NT2/D1 (cell line): ENCODE results near the gene MEA1.

ENCODE experiments used
- SUZ12 ChIP-seq: IDR thresholded peaks from 2 replicates; pipeline ENCODE4 v1.6.1; 2011; ENCODE audit not compliant: insufficient read length, insufficient read depth; ENCODE audit errors: extremely low read depth
- YY1 ChIP-seq: IDR thresholded peaks from 2 replicates; pipeline ENCODE4 v1.6.1; 2011; ENCODE audit not compliant: insufficient read length, insufficient read depth

DNA sequence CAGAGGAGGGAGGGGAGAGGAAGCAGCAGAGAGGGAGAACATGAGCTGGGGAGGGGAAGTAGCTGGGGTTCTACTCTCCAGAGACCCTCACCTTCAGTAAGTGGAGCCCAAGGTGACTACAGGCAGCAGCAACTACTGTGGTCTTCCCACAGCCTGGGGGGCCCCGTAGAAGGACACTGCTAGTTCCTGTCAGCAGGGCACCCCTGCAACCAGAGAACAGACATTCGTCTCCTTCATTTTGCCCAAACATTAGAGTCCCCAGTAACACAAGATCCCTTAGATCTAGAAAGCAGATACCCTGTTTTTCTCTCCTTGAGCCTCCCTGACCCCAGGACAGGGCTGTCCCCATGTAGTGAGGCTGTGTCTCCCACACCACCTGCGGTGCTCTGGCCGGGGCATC is 45.0 kb downstream of the MEA1 start:
- TF ChIP-seq YY1 (no peak), SUZ12 (no peak)
